Eye (tissue), 1 donor: ENCODE results near the gene SUCLA2.
"Not testable (repeated sequence)": the region's sequence is repeated elsewhere in the genome, so short reads cannot be mapped to it uniquely, and the experiment has no call there.

Experiments
- DNase-seq: peaks from one replicate; pipeline ENCODE4 v3.0.0-alpha.2; 2015

The SUCLA2 gene

GRCh38 chr13:47990920-47991466 is 10.1 kb downstream of the SUCLA2 start:
- DNase-seq, result no peak

GRCh38 chr13:47990427-47990826 is 10.6 kb downstream of the SUCLA2 start:
- no peak for DNase-seq

- no peak for DNase-seq
Measured at GRCh38 chr13:47983070-47983469, 18.0 kb downstream of the SUCLA2 start.

GRCh38 chr13:47976325-47976724 is 24.7 kb downstream of the SUCLA2 start:
- no peak for DNase-seq

- DNase-seq, result no peak
Measured at GRCh38 chr13:47964863-47965262, 36.2 kb downstream of the SUCLA2 start.

- no peak for DNase-seq
Measured at GRCh38 chr13:47962237-47962636, 38.8 kb downstream of the SUCLA2 start.

GRCh38 chr13:47959468-47960247 is 41.4 kb downstream of the SUCLA2 start:
- no peak for DNase-seq

- no peak for DNase-seq
Measured at GRCh38 chr13:47957073-47957472, 44.0 kb downstream of the SUCLA2 start.

- DNase-seq, result no peak
Measured at GRCh38 chr13:47955836-47956235, 45.2 kb downstream of the SUCLA2 start.

- no peak for DNase-seq
Measured at GRCh38 chr13:47949799-47950198, 51.3 kb downstream of the SUCLA2 start.

GRCh38 chr13:47945738-47946137 is 55.3 kb downstream of the SUCLA2 start:
- no peak for DNase-seq

GRCh38 chr13:47945146-47945545 is 55.9 kb downstream of the SUCLA2 start:
- not testable (repeated sequence) for DNase-seq

GRCh38 chr13:47934371-47934770 is 66.7 kb downstream of the SUCLA2 start:
- no peak for DNase-seq

GRCh38 chr13:47932950-47933923 is 67.8 kb downstream of the SUCLA2 start:
- DNase-seq, result no peak

- no peak for DNase-seq
Measured at GRCh38 chr13:47930649-47931165, 70.4 kb downstream of the SUCLA2 start.

- DNase-seq, result no peak
Measured at GRCh38 chr13:47929156-47929555, 71.9 kb downstream of the SUCLA2 start.

GRCh38 chr13:47917022-47917574 is 84.0 kb downstream of the SUCLA2 start:
- DNase-seq, result no peak

GRCh38 chr13:47908197-47908902 is 92.7 kb downstream of the SUCLA2 start:
- no peak for DNase-seq

GRCh38 chr13:47904891-47905290 is 96.2 kb downstream of the SUCLA2 start:
- DNase-seq, result no peak

GRCh38 chr13:47904241-47904640 is 96.8 kb downstream of the SUCLA2 start:
- DNase-seq, result no peak

GRCh38 chr13:47903836-47904235 is 97.2 kb downstream of the SUCLA2 start:
- no peak for DNase-seq

GRCh38 chr13:47901441-47901840 is 99.6 kb downstream of the SUCLA2 start:
- no peak for DNase-seq
